ENCODE data around the gene CREBBP.
"Not testable (repeated sequence)": the region's sequence is repeated elsewhere in the genome, so short reads cannot be mapped to it uniquely, and the experiment has no call there.

- not testable (repeated sequence) for TF ChIP-seq POLR2A, EP300 (IDR thresholded peaks at IDR 0.05)
- TF ChIP-seq, protein P1, sequence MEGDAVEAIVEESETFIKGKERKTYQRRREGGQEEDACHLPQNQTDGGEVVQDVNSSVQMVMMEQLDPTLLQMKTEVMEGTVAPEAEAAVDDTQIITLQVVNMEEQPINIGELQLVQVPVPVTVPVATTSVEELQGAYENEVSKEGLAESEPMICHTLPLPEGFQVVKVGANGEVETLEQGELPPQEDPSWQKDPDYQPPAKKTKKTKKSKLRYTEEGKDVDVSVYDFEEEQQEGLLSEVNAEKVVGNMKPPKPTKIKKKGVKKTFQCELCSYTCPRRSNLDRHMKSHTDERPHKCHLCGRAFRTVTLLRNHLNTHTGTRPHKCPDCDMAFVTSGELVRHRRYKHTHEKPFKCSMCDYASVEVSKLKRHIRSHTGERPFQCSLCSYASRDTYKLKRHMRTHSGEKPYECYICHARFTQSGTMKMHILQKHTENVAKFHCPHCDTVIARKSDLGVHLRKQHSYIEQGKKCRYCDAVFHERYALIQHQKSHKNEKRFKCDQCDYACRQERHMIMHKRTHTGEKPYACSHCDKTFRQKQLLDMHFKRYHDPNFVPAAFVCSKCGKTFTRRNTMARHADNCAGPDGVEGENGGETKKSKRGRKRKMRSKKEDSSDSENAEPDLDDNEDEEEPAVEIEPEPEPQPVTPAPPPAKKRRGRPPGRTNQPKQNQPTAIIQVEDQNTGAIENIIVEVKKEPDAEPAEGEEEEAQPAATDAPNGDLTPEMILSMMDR (IDR thresholded peaks at IDR 0.05) = not testable (repeated sequence)
Observed at GRCh38 chr16:3885999-3886398, 5.5 kb upstream of the CREBBP start.

Measured in upper lobe of left lung (tissue), 4 donors.